NCI-H1048 (cell line): Measurements from ENCODE around the gene PLAU.
"Not testable (repeated sequence)": the region's sequence is repeated elsewhere in the genome, so short reads cannot be mapped to it uniquely, and the experiment has no call there.

Experiments
- DNase-seq: peaks from one replicate; lab custom pipeline; 2025; lab: John Stamatoyannopoulos, UW

Gene PLAU

GRCh38 chr10:73922007-73922863, 11.3 kb downstream of the PLAU start:
- no peak for DNase-seq

GRCh38 chr10:73922864-73923133, 11.9 kb downstream of the PLAU start:
- DNase-seq = no peak

- DNase-seq = no peak
Measured at GRCh38 chr10:73923935-73924598, 13.1 kb downstream of the PLAU start.

GRCh38 chr10:73924935-73925334, 14.0 kb downstream of the PLAU start:
- DNase-seq = no peak

- no peak for DNase-seq
Measured at GRCh38 chr10:73925539-73925938, 14.6 kb downstream of the PLAU start.

- DNase-seq = no peak
Measured at GRCh38 chr10:73926152-73926764, 15.3 kb downstream of the PLAU start.

GRCh38 chr10:73930630-73931327, 19.8 kb downstream of the PLAU start:
- not testable (repeated sequence) for DNase-seq

GRCh38 chr10:73931767-73932619, 21.1 kb downstream of the PLAU start:
- no peak for DNase-seq

- no peak for DNase-seq
Measured at GRCh38 chr10:73932620-73933112, 21.7 kb downstream of the PLAU start.

GRCh38 chr10:73934074-73934473, 23.1 kb downstream of the PLAU start:
- no peak for DNase-seq

GRCh38 chr10:73935895-73936294, 25.0 kb downstream of the PLAU start:
- no peak for DNase-seq

- no peak for DNase-seq
Measured at GRCh38 chr10:73937333-73938043, 26.6 kb downstream of the PLAU start.

- DNase-seq = peak; percentile 17
Measured at GRCh38 chr10:73940634-73941221, 29.8 kb downstream of the PLAU start.

- no peak for DNase-seq
Measured at GRCh38 chr10:73941300-73941699, 30.4 kb downstream of the PLAU start.

- no peak for DNase-seq
Measured at GRCh38 chr10:73944356-73945100, 33.6 kb downstream of the PLAU start.

GRCh38 chr10:73946253-73947145, 35.6 kb downstream of the PLAU start:
- DNase-seq = no peak

GRCh38 chr10:73948947-73949633, 38.2 kb downstream of the PLAU start:
- no peak for DNase-seq
